ENCODE results near the gene RAB20. TPM values are rescaled to one million over a fixed set of nuclear protein-coding genes. Genes with fewer than 3 reads are reported as not detected.

The RAB20 gene
- total RNA-seq, 1 experiment from 2014 or later: 12.3 TPM

GRCh38 chr13:110542169-110542796 is 19.2 kb downstream of the RAB20 start:
- Mint-ChIP-seq H3K36me3 (ENCODE audit: insufficient read depth in 1 of 3, low read depth in 3 of 3) (peaks cover 8 to 26% (median 16%) of the 10 kb centered on the region in 3 experiments), H3K4me3 (no peak overlapping the region), H3K4me1 (peaks cover 2 to 10% of the 10 kb centered on the region in 2 experiments; a peak in 2 of 4 replicates), H3K27me3 (ENCODE audit: low read depth) (no peaks in the 10 kb centered on the region; the same call in 1 of the 2 replicates), H3K9me3 (peaks cover 12 to 14% of the 10 kb centered on the region in 2 experiments), H3K27ac (no peak overlapping the region)
- Histone ChIP-seq H3K79me2 (ENCODE audit: insufficient read depth, low read length) (0 out of 2 replicates have a peak, but pooled peaks cover 3% of the 10 kb centered on the region), H2BK15ac (ENCODE audit: low read depth, low read length) (no peak overlapping the region), H2AK5ac (ENCODE audit: insufficient read length, low read length) (no peak overlapping the region), H3K4me2 (ENCODE audit: insufficient read depth, insufficient read length, low read length) (no peak overlapping the region), H3K9me3 (ENCODE audit: control insufficient read depth, low read depth, low read length) (peaks cover 4% of the 10 kb centered on the region), H4K20me1 (ENCODE audit: control insufficient read depth, insufficient read depth, insufficient read length) (no peaks in the 10 kb centered on the region), H3K18ac (ENCODE audit: insufficient read length, low read depth, low read length) (no peak overlapping the region), H4K91ac (ENCODE audit: insufficient read length, low read depth, low read length) (no peak overlapping the region), H3K4me1 (ENCODE audit: insufficient read depth, low read length) (no peaks in the 10 kb centered on the region), H3K23me2 (ENCODE audit: insufficient read length, low read depth, low read length, poor library complexity, severe bottlenecking) (no peaks in the 10 kb centered on the region), H3K23ac (ENCODE audit: insufficient read length, low read depth, low read length) (no peak overlapping the region), H3K27me3 (ENCODE audit: insufficient read depth, low read length) (no peaks in the 10 kb centered on the region), H2BK5ac (ENCODE audit: insufficient read length, low read length) (no peak overlapping the region), H3K14ac (ENCODE audit: insufficient read depth, low read length) (no peak overlapping the region), H2BK20ac (ENCODE audit: low read depth, low read length, poor library complexity, severe bottlenecking) (no peak overlapping the region), H4K8ac (replicated peaks; ENCODE audit: insufficient read length, low read depth, low read length) (no peak overlapping the region), H2BK120ac (ENCODE audit: low read depth, low read length, poor library complexity, severe bottlenecking) (no peak overlapping the region), H3K79me1 (ENCODE audit: insufficient read depth, low read depth, low read length, poor library complexity, severe bottlenecking) (peaks cover 2% of the 10 kb centered on the region), H3T11ph (ENCODE audit: low read length) (no peak overlapping the region), H3K27ac (ENCODE audit: insufficient read length, low read depth, low read length) (no peak overlapping the region), H3K9ac (ENCODE audit: extremely low read depth, insufficient read length, low read length) (no peak overlapping the region), H2BK12ac (ENCODE audit: insufficient read length, low read depth, low read length) (no peak overlapping the region), H4K5ac (ENCODE audit: insufficient read length, low read depth, low read length) (no peak overlapping the region), H2AFZ (ENCODE audit: low read length) (no peak overlapping the region), H3K56ac (ENCODE audit: insufficient read length, low read depth, low read length) (no peak overlapping the region), H3K4ac (ENCODE audit: low read depth, low read length) (no peak overlapping the region)
- WGBS (ENCODE audit: extremely low coverage, insufficient read length, low lambda C conversion rate): no CpG with 5 or more reads among the region's 6 CpGs
- no peak for TF ChIP-seq CTCF (conservative IDR thresholded peaks at IDR 0.05)
- DNase-seq: no peak
